NCI-H345 (cell line): Measurements from ENCODE around the gene SERPINB10.
"Not testable (repeated sequence)": the region's sequence is repeated elsewhere in the genome, so short reads cannot be mapped to it uniquely, and the experiment has no call there.

Source experiments
- DNase-seq: peaks from one replicate; lab custom pipeline; 2025; lab: John Stamatoyannopoulos, UW

Gene SERPINB10

DNA sequence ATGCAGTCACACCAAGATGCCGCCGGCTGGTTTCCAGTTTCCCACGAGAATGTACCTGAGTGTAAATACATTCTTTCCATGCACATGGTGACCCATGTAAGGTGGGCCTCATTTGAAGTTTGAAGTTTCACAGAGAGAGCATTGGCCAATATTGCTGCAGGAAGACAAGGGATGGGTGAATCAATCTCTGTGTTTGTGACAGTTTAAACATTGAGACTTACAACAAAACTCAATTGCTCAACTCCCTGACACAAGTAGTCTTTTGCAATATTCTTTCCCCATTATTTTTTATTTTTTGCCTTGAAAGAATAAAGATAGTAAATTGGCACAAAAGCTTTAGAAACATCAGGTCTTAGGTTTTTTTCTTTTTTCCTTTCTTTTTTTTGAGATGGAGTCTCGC, 15.2 kb upstream of the SERPINB10 start:
- no peak for DNase-seq

DNA sequence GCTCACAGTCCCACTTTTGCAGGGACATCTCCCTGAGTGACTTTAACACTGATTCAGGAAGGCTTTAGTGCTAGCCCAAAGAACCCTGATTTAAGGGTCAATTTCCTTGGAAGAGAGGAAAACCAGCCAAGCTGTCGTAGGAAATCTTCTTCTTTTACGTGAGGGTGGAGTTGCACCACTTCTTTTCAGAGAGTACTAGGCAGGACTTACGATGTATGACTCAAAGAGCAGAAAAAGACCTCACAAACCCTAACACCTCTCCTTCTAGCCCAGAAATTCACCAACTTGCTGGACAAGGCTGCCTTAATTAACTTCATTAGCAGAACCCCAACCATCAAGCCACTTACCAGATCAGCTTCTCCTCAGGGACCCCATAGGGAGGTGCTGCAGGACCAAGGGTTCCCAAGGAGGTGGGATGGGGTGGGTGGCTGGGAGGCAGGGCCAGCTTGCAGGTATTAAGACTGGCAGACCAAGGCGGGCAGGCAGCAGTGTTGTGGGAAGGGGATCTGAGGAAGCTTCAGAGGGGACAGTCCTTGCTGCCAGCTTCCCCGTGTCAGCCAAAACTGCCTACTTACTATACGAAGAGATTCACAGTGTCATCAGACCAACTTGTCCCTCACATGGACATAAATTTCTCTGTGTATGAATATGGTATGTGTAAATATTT, 13.5 kb upstream of the SERPINB10 start:
- DNase-seq, result no peak

DNA sequence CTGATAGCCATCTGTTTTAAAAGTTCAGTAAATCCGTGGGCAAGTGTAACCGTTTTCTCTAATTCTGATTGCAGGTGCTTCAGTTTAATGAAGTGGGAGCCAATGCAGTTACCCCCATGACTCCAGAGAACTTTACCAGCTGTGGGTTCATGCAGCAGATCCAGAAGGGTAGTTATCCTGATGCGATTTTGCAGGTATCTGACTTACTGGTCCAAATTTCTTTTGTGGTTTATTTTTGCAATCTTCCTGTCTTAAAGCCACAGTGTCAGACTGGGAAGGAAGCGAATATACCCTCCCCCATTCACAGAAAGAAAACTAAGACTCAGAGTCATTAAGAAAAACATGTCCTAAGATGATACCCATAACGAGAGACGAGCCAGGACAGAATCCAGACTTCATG, 12.6 kb upstream of the SERPINB10 start:
- no peak for DNase-seq

DNA sequence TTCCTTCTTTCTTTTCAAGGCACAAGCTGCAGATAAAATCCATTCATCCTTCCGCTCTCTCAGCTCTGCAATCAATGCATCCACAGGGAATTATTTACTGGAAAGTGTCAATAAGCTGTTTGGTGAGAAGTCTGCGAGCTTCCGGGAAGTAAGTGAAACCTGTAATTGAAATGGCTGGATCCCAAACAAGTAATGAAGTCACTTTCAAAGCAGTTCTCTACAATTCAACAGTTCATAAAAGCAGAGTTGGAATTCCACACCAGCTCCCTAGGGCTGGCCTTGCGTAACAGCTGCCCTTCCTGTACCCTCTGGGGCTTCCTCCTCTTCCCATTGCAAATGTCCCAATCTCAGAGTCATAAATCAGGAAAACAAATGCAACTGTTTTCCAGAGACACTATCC, 10.7 kb upstream of the SERPINB10 start:
- no peak for DNase-seq

DNA sequence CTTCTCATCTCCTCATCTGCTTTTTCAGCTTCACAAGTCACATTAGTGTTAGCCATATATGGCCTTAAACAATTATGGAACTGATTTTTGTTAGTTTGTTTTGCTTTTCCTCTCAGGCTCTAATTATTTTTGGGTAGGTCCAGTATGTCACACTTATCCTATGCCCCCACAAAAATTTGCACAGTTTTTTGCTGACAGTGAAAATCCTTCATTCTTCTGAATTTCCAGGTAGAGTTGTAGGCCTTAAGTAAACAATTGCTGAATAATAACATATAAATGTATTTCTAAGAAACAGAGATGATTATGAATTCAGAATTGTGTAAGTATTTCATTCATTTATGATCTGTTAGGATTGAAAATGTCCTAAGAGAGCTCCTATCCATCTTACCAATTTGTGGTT, 8.6 kb upstream of the SERPINB10 start:
- DNase-seq, result no peak

DNA sequence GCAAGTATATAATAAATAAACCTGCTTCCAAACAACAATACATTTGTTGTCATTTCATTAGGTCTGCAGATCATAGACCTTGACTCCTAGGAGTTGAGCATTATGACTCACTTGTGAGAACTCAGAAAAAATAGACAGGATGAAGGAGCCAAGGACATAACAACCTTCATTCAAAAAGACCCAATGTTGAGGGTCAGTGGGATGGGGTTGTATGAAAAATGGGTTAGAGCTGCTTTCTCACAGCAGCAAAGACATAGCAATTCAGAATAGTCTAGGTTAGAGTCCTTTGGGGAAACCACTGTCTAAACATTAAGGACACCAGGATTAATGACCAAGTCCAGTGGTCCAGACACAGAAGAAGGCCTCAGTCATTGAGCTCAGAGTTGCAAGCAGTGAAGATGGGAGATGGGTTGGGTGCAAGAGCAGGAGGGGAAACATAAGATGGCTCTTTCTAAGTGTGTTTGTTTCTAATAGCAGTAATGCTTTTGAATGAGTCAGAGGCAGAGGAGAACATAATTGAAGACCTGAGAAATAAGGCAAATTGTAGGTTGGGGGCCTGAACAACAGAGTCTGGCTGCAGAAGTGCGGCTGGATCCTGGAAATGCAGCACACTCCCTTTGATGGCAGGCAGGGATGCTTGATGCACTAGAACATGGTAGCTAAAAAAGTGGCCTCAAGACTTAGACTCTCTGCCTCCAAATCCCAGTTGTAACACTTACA, 3.7 kb upstream of the SERPINB10 start:
- DNase-seq, result no peak

DNA sequence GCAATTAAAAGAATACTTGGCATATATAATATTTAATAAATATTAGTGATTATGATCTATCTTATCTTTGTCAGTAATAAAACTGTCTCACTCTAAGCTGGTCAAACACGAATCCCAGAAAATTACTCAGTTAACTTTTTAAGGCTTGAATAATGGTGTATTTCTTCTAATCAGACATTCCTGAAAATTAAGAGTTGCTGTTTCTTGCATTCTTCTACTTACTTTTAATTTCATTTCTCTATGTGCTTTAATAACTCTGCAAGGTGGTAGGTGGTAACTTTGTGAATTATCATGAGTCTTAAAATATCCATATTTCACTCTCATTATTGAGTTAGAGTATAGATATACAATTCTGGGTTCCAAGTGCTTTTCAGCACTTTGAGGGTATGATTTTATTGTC, 3.1 kb upstream of the SERPINB10 start:
- DNase-seq, result no peak

DNA sequence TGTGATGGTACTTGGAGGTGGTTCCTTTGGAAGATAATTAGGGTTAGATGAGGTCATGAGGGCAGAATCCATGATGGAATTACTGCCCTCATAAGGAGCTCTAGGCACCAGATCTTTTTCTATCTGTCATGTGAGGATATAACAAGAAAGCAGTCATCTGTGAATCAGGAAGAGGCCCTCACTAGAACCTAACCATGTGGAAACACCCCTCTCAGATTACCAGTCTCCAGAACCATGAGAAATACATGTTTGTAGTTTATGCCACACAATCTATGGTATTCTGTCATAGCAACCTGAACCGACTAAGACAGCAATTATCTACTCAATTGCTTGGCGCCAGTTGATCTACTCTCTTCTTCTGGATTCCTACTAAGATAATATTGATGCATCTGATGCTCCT, 2.4 kb upstream of the SERPINB10 start:
- DNase-seq, result no peak

DNA sequence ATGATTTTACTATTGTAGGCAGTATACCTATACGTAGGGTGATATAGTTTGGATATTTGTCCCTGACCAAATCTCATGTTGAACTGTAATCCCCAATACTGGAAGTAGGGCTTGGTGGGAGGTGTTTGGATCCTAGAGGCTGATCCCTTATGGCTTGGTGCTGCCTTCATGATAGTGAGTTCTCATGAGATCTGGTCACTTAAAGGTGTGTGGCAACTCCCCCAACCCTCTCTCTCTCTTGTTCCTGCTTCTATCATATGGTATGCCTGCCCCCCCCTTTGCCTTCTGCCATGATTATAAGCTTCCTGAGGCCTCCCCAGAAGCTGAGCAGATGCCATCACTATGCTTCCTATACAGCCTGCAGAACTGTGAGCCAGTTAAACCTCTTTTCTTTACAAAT, 1.7 kb upstream of the SERPINB10 start:
- no peak for DNase-seq

DNA sequence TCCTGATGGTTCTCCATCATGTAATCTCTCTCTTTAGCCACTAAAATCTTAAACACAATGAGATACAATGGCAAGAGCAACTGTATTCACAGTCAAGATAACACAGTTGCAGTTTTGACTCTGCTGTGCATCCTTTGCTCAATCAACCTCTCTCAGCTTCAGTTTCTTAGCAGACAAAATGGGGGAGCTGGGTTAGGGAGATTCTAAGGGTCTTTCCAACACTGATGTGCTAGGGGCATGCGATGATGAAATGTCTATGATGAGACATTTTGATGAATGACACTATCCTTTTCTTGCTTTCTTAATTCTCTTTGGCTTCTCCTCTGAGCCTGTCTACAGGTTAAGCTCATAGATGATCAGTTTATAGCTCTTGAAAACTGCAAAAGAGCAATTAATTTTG, 1.1 kb downstream of the SERPINB10 start:
- no peak for DNase-seq

DNA sequence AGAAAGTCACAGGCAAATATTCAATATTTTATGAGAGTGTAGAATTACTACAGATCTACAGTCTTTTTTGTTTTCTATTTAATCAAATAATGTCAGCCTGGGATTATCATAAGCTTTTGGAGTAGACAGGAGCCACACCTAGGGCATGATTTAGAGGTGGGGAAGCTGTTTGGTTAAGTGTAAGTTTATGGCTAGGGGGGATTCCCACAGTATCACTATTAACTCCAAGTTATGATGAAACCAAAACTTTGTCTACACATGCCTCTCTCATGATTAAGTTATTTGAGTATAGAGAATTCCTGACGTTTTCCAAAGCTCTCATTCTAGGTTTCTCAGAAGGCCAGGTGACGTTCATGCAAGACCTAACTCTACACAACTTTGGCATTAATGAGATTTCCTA, 2.1 kb downstream of the SERPINB10 start:
- no peak for DNase-seq

DNA sequence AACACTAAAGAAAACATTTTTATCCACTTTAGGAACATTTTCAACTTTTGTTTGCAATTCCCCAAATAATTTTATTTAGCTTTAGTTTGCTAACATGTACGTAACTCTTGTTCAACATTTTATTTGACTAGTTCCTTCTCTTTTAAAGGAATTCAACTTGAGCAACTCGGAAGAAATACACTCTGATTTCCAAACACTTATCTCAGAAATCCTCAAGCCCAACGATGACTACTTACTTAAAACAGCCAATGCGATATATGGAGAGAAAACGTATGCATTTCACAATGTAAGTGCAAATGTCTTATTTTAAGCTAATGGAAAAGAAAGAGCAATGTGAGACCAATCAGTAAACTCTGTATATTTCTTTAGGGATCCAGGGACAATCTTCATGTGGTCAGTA, 10.1 kb downstream of the SERPINB10 start:
- no peak for DNase-seq

DNA sequence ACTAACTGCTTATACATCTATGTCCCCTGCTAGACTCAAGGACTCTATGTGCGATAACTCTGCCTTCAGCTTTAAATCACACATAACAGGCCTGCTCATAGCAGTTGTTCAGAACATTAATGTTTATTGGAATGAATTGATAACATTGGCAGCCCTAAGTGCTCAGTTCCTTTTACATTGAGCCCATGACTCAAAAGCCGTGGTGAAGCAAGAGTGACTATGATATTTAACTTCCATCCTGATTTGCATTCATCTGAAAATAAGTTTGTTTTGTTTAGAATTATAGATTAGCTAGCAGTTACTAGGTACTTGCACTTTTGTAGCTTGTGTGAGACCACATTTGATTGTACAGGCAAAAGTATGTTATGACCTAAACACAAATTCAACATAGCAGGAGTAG, 14.3 kb downstream of the SERPINB10 start:
- DNase-seq, result no peak

DNA sequence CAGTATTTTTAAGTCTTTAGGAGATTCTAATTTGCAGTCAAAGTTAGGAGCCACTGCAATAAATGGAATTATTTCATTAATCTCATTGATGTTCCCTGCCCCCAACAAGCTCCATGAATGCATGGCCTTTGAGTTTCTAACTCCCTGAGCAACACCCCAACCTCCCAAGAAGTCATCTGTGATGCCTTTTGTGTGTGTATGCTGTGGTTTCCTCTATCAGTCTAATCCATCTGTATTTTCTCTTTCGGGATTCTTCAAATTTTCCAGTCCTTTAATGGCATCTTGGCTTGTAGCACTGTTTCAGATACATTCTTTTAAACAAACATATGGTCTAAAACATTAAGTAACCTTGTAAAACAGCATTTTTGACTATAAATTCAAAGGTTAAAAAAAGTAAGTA, 16.8 kb downstream of the SERPINB10 start:
- DNase-seq, result no peak

DNA sequence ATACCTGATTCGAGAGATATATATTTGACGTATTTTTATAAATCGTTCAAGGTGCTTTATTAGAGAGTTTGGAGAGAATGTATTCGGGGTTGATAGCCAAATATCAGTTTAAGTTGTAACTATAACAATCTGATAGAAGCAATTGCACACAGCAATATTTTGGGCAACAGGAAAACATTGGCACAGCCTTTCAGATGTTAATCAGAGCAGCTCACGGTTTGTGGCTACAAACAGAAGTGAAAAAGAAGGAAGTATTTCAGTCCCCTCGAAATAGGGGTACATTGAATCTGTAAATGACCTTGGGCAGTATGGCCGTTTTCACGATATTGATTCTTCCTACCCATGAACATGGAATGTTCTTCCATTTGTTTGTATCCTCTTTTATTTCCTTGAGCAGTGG, 20.6 kb downstream of the SERPINB10 start:
- DNase-seq, result no peak

DNA sequence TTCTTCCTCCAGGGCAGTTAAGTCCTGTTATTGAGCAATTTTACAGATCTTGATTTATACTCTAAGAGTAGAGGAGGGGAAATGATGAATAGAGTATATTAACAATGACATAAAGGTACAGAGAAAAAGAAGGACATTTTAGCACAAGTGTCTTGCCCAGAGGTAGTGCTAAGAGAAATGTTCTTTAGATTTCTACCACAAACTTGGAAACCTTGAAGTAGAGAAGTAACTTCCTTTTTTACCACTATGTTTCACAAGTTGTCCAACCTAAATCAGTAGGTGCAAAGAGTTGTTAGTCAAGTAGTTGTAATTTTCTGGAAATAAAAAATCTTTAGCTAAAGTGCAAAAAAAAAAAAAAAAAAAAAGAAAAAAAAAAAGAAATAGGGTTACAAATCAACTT, 21.6 kb downstream of the SERPINB10 start:
- DNase-seq, result not testable (repeated sequence)

DNA sequence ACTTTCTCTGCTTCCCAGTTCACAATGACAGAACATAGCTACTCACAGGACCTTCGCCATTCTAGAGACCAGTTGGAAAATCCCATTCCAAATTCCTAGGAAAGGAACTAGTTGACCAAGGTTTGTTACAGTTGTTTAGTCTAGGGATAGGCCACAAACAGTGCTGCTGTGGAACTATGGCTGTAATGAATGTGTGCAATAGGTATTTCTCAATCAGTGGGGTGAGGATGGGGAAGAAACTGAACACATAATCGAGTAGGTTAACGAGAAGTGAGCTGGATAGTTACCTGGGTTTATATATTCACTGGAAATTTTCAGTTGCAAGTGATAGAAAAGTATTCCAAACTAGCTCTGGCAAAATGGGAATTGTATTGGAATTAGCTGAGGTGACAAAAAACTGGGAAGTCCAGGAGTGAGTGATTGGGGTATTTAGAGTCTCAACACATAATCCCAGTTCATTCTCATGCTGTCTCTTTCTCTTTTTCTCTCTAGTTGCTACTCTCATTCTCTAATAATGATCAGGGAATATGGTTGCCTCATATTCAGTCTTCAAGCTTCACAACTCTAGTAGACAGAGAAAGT, 23.1 kb downstream of the SERPINB10 start:
- DNase-seq, result no peak

DNA sequence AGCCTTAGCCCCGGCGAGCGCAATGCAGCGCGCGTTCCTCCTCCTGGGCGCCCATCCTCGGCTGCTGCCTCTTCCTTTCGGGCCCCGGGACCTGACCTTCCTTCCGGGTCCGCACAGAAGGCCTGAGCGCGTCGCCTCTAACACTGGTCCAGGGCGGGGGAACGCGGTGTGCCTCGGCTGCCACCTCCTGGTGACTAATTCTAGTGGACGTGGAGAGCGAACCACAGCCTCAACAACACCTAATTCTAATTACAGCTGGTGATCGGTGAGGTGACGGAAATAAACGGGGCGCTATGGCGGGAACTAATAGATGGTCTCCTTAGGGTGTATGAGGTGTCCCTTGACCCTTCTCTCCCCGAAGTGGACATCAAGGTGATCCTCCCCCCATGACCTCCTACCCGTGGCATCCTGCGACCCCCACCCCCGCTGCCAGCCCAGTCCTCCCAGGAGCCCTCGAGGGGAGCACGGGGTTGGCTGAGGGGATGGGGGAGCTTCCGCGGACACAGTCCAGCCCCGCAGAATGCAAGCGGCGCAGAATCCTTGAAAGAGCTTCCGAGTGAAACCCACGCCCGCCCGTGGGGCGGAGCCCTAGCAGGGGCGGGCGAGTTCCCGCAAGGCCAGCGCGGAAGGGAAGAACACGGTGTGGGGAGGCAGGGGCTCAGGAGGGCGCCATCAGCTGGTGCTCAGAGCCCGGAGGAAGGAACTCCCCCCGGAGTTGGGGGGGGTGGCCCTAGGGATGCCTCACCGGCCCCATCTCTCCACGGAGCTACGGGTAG, 28.6 kb downstream of the SERPINB10 start:
- peak; percentile 79 for DNase-seq

DNA sequence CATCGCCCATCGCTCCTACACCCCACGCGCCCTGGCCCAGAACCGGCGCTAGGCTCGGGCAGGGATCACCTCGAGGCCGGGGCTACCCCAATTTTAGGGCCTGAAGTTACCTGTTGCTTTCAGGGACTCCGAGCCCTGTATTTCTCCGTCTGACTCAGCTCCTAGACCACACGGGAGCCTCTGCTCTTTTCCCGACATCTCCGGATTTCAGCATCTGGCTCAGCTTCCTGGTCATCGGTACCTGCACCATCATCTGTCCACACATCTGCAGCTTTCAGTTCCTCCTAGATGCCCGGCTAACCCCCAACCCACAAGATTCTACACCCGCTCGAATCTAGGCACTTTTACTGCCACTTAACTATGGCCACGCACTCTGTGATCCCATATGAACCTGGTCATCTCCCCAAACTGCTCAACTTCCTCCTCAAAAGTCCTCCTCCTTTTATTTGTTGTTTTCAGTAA, 29.2 kb downstream of the SERPINB10 start:
- DNase-seq, result no peak

DNA sequence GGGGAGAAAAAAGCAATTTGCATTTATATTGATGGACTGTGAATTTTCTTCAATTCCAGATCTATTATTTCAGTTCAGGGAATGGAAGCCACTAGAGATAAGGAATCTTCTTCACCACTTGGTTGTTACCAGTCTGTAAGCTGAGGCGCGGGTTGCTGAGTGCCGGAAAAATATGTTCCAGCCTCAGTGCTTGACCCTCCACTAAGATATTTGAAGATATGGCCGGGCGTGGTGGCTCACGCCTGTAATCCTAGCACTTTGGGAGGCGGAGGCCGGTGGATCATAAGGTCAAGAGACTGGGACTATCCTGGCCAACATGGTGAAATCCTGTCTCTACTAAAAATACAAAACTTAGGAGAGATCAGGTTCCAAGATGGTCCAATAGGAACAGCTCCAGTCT, 32.2 kb downstream of the SERPINB10 start:
- no peak for DNase-seq

DNA sequence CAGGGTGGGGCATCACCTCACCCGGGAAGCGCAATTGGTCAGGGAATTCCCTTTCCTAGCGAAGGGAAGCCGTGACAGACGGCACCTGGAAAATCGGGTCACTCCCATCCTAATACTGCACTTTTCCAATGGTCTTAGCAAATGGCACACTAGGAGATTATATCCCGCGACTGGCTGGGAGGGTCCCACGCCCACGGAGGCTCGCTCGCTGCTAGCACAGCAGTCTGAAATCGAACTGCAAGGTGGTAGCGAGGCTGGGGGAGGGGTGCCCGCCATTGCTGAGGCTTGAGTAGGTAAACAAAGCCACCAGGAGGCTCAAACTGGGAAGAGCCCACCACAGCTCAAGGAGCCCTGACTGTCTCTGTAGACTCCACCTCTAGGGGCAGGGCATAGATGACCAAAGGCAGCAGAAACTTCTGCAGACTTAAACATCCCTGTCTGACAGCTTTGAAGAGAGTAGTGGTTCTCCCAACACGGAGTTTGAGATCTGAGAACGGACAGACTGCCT, 32.8 kb downstream of the SERPINB10 start:
- DNase-seq, result not testable (repeated sequence)

DNA sequence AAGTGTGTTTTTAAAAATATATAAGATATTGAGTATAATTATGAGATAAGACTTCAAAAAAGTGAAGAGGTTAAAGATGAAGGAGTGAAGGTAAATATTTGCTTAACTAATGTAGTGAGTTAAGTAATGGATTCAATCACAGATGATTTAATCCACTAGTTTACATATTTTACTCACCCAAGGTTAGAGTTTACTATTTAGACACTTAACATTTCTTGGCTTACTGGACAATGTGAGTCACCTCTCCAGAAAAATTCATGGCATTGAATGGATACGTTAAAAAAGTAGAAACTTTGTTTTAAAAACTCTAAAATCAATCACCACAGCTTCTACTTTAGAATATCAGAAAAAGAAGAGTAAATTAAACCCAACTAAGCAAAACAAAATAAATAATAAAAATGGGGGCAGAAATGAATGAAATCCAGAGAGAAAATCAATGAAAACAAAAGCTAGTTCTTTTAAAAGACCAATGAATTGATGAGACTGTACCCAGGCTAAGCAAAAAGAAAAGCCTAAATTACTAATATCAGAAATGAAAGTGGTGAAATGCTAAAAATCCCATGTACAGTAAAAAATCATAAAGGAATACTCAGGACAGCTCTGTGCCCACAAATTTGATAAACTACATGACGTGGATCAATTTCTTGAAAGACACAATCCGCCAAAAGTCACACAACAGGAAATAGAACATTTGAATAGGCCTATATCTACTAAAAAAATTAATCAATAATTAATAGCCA, 39.5 kb downstream of the SERPINB10 start:
- DNase-seq, result no peak
